Iris pigment epithelial cell (primary cell): Measurements from ENCODE around the gene NXF1.
"Not testable (repeated sequence)": the region's sequence is repeated elsewhere in the genome, so short reads cannot be mapped to it uniquely, and the experiment has no call there.

Source experiments
- DNase-seq: peaks from one replicate; pipeline ENCODE4 v3.0.0-alpha.2; 2011; ENCODE audit warnings: low read depth

The NXF1 gene

DNA sequence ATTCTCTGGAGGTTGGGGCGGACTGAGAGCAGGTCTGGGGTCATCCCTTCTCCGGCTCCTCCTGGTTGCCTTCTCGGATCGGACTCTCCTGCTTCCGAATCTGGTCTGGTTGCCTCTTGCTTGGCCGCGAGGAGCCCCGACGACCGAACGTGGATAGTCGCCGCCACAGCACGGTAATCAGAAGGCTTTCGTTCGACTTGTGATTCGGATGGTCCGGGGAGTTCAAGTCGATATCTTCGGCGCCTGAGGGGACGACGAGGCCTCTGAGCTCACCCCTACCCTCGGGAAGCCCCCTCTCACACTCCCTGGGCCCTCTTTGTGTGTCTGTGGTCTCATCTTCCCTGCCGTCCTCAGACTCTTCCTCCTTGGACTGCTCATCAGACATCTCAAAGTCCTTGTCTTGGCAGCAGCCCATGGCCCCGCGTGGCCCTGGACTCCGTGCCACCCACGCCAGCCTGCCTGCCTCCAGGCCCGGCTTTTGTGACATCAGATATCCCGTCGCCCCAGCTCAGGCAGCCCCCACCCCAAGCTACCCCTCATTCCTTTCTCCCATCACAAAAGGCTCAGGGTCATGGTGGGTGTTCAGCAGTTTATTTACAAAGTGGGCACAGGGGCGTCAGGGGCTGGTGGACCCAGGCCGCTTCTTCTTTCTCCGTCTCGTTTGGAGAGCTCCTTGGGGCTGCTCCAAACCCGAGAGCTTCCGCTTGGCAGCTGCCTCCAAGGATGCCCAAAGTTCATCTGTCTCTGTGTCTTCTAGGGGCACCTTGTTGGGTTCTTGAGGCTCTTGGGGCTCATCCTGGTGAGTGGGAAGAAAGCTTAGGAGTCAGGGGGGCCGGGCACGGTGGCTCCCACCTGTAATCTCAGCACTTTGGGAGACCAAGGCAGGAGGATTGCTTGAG, 27.3 kb upstream of the NXF1 start, which contains the start of gene TEX54:
TEX54 (minus strand) TSS at position 506 of the 899 bp plus-strand sequence.
- peak; percentile 43 for DNase-seq

DNA sequence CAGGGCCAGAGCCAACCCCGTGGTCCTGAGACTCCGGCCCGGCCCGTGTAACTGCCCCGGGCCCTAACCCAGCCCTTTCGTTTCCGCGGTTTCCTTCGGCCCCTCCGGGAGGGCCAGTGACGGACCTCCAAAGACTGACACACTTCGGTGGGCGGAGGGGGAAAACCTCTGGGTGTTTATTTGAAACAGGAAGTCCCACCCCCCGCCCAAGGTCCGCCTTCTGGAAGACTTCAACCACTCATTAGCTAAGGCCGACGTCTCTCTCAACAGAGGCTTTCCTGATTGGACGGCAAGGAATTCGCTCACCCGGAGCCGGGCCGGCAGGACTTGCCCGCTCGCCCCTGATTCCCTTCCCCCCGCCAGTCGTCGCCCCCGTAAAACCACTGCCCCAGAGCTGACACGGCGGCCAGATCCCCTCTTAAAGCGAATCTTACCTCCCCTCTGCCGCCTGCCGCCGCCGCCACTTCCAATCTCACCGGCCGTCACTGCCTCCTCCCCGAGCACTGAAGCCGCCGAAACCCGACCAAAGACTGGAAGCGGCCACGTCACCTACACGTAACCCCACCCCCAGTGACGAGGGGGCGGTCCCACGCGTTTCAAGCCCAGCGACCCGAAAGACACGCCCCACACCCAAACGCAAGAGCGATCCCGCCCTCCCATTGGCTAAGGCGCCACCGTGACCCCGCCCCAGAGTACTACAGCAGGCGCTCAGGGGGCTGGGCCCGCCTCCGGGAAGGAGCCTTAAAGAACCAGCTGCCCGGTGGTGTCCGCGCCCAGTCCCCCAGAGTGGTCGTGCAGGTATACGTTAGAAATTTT, 26.5 kb upstream of the NXF1 start, which contains the start of gene STX5:
STX5 (minus strand) TSS at position 532 of the 816 bp plus-strand sequence. CDS start 808 bp downstream, outside the sequence.
- peak; percentile 99 for DNase-seq

DNA sequence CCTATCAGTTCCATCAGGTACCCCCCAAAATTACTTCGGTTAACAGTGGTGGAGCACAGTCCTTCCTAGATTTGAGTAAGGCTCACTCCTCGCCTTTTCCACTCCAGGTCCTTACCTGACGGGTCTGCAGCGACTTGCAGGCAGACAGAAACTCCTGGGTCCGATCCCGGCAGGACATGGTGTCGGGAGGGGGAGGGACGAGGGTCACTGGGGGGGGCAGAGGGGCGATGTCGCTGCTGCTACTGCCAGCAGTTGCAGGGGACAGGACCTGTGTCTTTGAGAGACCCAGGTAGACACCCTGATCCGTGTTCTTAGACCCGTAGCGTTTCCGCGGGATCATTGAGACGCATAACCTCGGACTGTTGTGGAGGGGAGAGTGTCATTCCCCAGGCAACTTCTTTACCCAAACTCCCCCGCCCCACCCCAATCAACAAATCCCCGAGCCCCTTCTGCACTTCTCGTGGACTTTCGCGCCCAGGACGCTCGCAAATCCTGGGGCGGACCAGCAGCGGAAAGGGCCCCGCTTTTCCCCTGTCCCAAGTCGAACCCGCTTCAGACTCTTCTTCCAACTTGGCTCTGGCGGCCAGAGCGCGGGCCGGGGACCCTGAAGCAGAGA, 25.8 kb upstream of the NXF1 start:
- DNase-seq, result no peak

DNA sequence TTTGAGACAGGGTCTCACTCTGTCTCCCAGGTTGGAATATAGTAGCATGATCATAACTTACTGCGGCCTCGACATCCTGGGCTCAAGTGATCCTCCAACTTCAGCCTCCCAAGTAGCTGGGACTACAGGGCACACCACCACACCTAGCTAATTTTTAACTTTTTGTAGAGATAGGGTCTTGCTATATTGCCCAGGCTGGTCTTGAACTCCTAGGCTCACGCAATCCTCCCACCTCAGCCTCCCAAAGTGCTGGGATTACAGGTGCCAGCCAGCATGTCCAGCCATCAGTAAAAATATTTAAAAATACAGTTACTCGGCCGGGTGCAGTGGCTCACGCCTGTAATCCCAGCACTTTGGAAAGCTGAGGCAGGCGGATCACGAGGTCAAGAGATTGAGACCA, 22.9 kb upstream of the NXF1 start:
- not testable (repeated sequence) for DNase-seq

DNA sequence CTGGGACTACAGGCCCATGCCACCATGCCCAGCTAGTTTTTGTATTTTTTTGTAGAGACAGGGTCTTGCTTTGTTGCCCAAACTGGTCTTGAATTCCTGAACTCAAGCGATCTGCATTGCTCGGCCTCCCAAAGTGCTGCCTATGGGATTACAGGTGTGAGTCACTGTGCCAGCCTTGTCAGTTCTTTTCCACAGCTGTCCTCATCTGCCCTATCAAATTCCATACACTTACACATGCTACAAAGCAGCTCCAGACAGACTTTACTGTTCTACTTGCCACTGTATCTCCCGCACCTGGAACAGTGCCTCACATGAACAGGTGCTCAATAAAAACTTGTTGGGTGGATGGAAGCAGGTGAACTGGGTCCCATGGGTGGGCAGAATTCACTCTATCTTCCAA, 18.4 kb upstream of the NXF1 start:
- DNase-seq, result no peak

DNA sequence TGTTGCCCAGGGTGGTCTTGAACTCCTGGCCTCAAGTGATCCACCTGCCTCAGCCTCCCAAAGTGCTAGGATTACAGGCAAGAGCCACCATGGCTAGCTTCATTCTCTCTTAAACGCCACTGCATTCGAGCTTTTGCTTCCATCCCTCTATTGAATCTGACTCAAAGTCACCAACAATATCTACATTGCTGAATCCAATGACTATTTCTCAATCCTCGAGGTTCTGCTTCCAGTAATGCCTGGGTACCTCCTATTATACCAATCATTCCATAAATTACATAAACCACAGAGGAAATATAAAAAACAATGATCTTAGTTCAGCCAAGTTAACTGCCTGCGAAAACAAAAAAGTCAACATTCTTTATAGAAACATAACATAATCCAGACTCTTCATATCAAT, 11.9 kb upstream of the NXF1 start:
- DNase-seq, result no peak

DNA sequence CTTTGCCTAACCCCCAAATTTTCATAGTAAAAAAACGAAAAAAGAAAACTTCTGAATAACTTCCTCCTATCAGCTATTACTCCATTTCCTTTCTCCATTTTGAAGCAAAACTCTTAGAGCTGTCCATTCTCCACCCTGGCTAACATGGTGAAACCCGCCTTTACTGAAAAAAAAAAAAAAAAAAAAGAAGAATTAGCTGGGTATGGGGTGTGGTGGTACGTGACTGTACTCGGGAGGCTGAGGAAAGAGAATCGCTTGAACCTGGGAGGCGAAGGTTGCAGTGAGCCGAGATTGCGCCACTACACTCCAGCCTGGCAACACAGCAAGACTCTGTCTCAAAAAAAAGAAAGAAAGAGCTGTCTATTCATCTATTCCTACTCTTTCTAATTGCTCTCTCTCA, 11.3 kb upstream of the NXF1 start:
- DNase-seq, result no peak

DNA sequence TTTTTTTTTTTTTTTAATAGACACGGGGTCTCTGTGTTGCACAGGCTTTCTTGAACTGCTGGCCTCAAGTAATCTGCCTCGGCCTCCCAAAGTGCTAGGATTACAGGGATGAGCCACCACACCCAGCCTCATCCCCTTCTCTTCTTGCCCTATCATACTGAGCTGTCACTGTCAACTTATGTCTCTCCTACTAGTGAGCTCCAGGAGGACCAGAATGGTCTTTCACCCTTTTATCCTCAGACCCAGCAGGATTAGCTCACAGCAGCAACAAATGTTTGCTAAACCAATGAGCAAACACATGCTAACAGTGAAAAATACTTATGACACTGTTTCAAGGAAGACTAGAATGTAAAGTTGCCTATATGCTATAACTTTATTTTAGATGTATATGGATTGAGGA, 6.4 kb upstream of the NXF1 start:
- no peak for DNase-seq

DNA sequence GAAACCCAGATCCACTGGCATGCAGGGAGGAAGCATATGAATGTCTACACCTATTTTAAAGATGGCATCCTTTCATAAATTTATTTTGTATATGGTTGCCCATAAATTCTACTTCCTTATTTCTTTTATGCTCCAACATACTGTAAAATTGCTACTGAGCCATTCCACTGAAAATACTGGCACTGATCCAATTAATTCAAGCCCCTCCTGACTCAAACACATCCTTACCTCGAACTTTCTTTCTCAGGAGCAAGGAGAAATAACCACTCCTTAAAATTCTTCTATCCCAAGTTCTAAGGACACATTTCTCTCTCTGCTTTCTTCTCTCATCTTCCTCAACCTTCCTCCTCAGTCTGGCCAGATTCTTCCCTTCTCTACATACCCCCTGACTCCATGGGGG, 5.5 kb upstream of the NXF1 start:
- DNase-seq, result no peak

DNA sequence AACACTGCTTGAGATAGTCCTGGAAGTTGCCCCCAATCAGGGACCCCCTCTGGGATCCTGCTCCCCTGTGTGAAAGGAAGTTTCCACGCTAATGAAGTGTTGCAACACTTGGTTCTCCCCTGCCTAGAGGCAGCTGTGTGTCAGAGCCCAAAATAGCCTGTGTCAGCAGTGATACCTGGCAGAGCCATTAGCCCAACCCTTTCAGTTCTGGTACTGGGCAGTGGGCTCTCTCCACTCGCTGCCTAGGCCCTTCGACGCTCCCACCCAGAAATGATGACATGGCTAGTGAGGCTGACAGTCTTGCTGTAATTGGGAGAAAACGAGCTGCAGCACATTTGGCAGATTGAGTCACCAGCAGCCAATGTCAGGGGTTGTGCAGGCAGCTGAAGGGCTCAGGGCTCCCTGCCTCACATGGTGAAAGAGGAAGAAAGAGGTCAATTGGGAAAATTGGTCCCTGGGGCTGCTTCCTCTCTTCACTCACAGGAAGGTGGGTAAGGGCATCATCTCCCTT, 1.4 kb upstream of the NXF1 start:
- peak; percentile 57 for DNase-seq

DNA sequence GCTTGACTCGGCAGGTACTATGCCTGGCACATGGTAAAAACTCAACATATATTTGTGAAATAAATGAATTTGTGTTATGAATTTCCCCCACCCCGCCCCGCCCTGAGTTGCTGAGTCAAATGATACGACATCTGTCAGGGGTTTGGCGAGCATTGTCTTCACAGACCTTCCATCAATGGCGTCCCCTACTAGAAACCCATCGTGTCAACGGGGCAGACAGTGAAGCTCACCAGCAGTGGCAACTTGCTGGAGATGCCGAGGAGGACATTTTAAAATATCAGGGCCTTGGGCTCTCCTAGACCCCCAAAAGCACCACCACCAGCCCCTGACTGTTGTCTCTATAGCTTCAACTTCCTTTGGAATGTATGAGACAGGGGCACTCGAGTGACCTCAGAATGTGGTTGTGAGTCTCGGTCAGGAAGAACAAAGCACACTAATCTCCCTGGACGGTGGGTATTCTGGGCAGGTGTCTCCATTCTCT, 761 bp upstream of the NXF1 start:
- DNase-seq, result peak; percentile 34

DNA sequence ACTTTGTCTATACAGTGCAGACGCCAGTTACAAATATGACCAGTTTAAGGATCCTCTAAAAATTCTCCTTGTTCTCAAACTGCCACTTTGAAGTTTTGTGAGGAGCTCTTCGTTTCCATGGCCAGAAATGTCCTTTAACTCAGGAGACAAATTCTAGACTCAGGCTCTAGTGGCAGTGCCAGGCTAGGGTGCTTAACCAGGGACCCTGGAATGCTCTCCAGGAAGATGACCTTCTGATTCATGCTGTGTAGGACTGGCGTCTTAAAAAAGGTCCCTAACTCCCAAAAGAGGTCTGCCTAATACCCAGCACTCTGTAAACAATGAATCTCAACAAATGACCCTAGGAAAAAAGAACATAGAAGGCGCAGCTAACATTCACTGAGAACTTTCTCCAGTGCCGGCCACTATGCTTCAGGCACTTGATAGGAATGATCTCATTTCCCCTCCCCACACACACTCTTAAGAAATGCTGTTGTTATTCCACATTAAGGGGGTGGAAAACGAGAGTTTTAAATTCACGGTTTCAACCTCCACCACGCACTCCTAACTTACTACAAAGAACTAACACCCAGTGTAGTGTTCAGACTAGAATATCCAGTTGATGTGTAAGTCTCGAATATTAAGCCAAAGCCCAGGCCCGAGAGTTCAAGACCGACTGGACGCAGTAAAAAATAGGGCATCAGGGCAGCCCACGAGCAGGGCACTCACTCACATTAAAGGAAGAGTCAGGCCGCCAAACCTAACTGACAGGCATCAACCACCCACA, 747 bp downstream of the NXF1 start:
- peak; percentile 71 for DNase-seq

DNA sequence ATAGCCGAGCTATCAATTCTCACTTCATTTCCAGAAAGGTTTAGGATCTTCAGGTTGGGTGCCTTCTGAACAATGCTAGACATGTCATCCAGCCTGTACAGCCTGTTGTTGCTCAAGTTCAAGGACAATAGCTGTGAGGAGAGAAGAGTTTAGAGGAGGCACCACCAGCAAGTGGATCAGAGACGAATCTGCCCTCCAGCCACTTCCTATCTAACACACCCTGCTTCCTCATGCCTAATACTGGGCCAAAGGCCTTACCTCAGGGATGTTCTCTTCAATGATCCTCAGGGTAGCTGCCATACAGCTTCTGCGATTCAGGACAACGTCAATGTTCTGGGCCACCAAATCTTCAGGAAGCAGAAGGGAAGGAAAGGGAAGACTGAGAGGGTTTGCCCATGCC, 4.2 kb downstream of the NXF1 start:
- DNase-seq, result no peak

DNA sequence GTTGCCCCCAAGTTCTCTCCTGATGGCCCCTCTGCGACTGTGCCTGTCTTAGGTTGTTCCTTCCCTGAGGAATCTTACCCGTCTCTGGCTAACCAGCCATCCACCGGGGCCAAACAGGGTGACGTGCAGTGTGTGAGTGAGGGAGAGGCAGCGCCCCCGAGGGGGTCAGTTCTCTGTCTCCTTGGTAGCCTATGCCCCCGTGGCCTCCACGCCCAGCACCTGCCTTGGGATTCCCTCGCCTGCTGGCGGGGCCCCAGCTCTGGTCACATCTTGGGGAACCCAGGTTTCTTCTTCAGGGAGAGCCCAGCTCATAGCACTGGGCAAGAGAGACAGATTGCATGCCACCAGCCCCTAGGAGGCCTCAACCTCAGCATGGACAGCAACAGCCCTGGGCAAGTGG, 5.8 kb downstream of the NXF1 start:
- DNase-seq, result no peak

DNA sequence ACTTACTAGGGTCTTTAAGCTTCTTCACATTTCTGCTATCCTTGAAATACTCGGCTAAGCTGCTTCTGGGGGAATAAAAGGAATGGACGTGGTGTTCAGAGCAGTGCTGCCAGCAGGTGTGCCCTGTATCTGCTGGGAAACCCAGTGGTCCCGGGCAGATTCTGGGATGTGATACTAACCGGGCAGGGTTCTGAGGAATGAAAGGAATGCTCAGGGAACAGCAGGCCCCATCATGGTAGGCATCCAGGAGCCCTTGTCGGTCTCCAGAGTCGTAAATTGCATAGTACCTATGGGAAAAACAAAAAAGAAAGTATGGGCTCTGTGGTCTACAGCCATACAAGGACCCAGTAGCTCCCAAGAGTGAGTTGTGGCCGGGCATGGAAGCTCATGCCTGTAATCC, 9.0 kb downstream of the NXF1 start:
- DNase-seq, result no peak

DNA sequence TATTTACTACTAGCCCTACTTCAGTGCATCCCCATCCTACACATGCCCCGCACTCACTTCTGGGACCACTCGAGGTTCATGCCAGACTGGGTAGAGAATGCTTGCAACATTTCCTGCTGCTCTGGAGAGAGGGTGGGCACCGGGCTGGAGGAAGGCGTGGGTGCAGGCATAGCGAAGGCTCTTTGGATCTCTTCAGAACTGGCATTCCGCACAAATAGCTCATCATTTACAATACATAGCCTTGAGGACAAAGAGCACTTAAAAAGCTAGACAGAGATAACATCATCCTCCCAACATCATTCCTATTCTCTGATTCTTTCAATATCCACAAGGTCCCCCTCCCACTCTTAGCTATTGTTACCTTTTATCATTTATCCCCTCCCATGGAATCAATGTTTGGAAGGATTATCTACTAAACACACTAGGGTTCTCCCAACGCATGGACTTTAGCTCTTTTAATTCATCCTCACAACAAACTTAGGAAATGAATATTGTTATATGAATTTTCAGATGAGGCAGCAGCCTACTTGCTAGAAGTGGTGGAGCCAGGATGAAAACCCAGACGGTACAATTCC, 11.0 kb downstream of the NXF1 start:
- no peak for DNase-seq

DNA sequence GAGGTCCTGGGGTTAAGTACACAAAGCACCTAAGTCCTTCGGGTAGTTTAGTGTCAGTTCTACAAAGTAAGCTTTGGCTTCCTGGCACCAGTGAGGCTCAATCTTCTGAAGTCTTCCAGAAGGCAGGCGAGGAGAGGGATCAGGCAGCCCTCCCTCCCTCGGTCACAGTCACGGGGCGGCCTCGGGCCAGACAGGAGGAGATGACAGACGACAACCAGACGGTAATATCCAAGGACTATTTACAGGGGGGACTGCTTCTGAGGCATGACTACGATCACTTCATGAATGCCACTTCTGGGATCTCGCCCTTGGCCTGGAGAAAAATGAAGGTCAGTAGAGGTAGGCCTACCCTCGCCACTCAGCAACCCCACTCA, 13.1 kb downstream of the NXF1 start:
- DNase-seq, result no peak

DNA sequence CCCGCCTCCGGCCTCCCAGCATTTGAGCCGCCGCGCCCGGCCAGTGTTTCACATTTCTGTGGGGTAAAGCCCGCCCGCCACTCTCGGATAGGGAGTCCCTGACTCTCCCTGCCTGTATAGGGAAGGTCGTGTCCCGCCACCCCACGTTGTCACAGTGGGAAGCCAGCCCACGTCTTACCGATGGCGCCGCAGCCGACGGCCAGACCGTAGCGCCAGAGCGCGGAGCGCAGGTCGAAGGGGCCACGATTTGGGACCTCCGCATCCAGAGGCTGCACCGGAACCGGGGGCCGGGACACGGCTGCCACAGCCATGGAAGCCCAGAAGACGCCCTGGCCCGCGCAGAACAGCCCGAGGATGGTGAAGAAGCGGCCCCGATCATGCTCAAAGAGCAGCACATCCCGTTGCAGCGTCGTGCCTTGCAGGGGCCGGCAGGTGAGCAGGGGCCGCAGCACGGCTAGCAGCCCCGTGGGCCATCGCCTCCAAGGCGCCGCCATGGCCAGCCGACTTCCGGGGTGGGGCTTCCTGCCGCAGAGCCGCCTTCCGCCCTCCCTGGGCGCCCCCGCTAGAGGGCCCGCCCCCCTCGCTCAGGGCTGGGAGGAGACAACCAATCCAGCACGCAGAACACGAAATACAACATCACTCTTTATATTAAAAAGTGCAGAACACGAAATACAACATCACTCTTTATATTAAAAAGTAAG, 13.6 kb downstream of the NXF1 start, which contains the start of gene TMEM223:
TMEM223 (minus strand) TSS at position 506 of the 701 bp plus-strand sequence; CDS start at position 494, 12 bp downstream.
- peak; percentile 87 for DNase-seq

DNA sequence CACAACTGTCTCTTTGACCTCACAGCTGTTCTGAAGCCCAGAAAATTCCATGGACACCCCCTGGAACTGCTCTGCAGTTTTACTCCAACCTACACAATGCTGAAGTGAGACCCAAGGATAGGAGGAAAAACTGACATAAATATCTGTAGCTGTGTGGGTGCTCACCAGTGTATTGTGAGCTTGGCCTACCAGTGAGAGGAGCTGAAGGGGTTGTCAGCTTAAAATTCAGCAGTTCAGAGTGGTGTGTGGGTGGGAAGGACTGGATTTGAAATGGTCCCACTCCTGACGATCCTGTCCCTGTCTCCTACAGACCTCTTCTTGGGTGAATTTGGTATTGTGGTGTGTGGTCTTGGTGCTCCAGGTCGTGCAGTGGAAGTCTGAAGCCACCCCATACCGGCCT, 15.7 kb downstream of the NXF1 start:
- DNase-seq, result no peak

DNA sequence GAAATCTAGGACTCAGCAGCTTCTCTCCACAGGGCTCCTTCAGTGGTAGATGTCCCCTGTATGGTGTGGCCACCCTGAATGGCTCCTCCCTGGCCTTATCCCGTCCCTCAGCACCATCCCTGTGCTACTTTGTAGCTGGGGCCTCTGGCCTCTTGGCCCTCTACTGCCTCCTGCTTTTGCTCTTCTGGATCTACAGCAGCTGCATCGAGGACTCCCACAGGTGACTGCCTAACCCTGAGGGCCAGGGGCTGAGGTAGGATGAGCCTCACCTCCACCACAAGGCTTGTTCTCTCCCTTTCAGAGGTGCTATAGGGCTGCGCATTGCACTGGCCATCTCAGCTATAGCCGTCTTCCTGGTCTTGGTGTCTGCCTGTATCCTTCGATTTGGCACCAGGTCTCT, 16.2 kb downstream of the NXF1 start:
- no peak for DNase-seq
